OCI-LY1 (cell line): ENCODE measurements around the gene KCNK1.

Experiments
- H2AFZ ChIP-seq: fragments of 200-600 bp; sonication (generic), shearing (Covaris generic); 2 replicates; pipeline ENCODE4 v1.6.0; 2014; ENCODE audit warnings: antibody characterized with exemption, mild to moderate bottlenecking, low read length
- H3F3A ChIP-seq: fragments of 200-600 bp; sonication (generic), shearing (Covaris generic); 2 replicates; pipeline ENCODE4 v1.6.0; 2014; ENCODE audit warnings: mild to moderate bottlenecking, antibody characterized with exemption, low read length, moderate library complexity; ENCODE audit not compliant: insufficient read depth
- H3K27ac ChIP-seq: fragments of 200-600 bp; sonication (generic); 2 replicates; pipeline ENCODE4 v1.5.1; 2014; ENCODE audit warnings: low read length, mixed run types, mild to moderate bottlenecking, low read depth; ENCODE audit not compliant: poor library complexity, severe bottlenecking
- H3K27me3 ChIP-seq: fragments of 200-600 bp; sonication (generic); 2 replicates; pipeline ENCODE4 v1.6.0; 2014; ENCODE audit warnings: antibody characterized with exemption, mild to moderate bottlenecking, low read length, moderate library complexity; ENCODE audit not compliant: insufficient read depth
- H3K36me3 ChIP-seq: fragments of 200-600 bp; sonication (generic); 2 replicates; pipeline ENCODE4 v1.6.1; 2014; ENCODE audit warnings: mild to moderate bottlenecking, antibody characterized with exemption, low read length, moderate library complexity, mixed read lengths; ENCODE audit not compliant: insufficient read depth
- H3K4me1 ChIP-seq: fragments of 200-600 bp; sonication (generic); 2 replicates; pipeline ENCODE4 v1.5.1; 2014; ENCODE audit warnings: mild to moderate bottlenecking, low read length, moderate library complexity; ENCODE audit not compliant: insufficient read depth, severe bottlenecking
- H3K4me2 ChIP-seq: fragments of 200-600 bp; sonication (generic), shearing (Covaris generic); 2 replicates; pipeline ENCODE4 v1.6.1; 2014; ENCODE audit warnings: low read length
- H3K4me3 ChIP-seq: fragments of 200-600 bp; sonication (generic); 2 replicates; pipeline ENCODE4 v1.5.1; 2014; ENCODE audit warnings: low read length, low read depth, mild to moderate bottlenecking, mixed read lengths; ENCODE audit not compliant: poor library complexity, severe bottlenecking
- H3K79me2 ChIP-seq: fragments of 200-600 bp; shearing (Covaris generic); 2 replicates; pipeline ENCODE4 v1.6.1; 2016; ENCODE audit warnings: mixed run types, low read length, mixed read lengths; ENCODE audit not compliant: insufficient read depth
- H3K9ac ChIP-seq: fragments of 200-600 bp; sonication (generic), shearing (Covaris generic); 2 replicates; pipeline ENCODE4 v1.6.1; 2014; ENCODE audit warnings: mild to moderate bottlenecking, low read length, mixed read lengths
- H3K9me2 ChIP-seq: fragments of 200-600 bp; sonication (generic), shearing (Covaris generic); 2 replicates; pipeline ENCODE4 v1.6.1; 2014; ENCODE audit warnings: low read depth, mild to moderate bottlenecking, low read length, mixed read lengths
- H3K9me3 ChIP-seq: fragments of 200-600 bp; shearing (Covaris generic); 2 replicates; pipeline ENCODE4 v1.6.1; 2014; ENCODE audit warnings: low read length, mixed read lengths
- H4K20me1 ChIP-seq: fragments of 200-600 bp; sonication (generic), shearing (Covaris generic); 2 replicates; pipeline ENCODE4 v1.6.0; 2016; ENCODE audit warnings: mild to moderate bottlenecking, low read length; ENCODE audit not compliant: insufficient read depth
- EZH2 ChIP-seq: fragments of 200-600 bp; sonication (generic), shearing (Covaris generic); IDR thresholded peaks from 2 replicates; pipeline ENCODE4 v1.8.0; 2017; ENCODE audit warnings: borderline replicate concordance, mixed run types, mild to moderate bottlenecking, antibody characterized with exemption, low read length, moderate library complexity, mixed read lengths
- TF ChIP-seq, protein P1 (sequence below): fragments of 200-600 bp; sonication (generic), shearing (Covaris generic); IDR thresholded peaks from 2 replicates; pipeline ENCODE4 v1.5.1; 2017; ENCODE audit warnings: mild to moderate bottlenecking, antibody characterized with exemption, low read length, moderate library complexity, mixed read lengths

The KCNK1 gene

DNA sequence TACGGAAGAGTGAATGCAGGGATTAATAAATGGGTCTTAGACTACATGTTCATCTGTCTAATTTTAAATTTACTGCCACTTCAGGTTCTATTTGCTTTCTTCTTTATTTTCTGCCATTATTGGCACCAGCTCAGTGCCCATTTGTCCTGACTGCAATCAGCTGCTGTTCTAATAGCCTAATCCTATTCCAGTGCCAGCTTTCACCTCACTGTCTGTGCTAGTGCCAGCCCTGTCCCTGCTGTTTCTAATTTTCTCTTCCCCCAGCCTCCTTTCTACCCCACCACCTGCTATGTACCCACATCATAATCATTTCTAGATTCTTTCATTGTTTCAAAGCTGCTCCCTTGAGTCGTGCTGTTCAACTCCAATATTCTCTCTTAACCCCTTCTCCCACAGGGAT is 86.4 kb downstream of the KCNK1 start:
- Histone ChIP-seq H3F3A (no peaks in the 10 kb centered on the region), H3K4me2 (no peak overlapping the region), H3K9ac (no peak overlapping the region), H3K79me2 (no peaks in the 10 kb centered on the region), H3K36me3 (no peaks in the 10 kb centered on the region), H4K20me1 (no peaks in the 10 kb centered on the region), H3K27me3 (no peaks in the 10 kb centered on the region), H3K9me3 (no peaks in the 10 kb centered on the region), H3K4me3 (no peak overlapping the region), H3K4me1 (no peaks in the 10 kb centered on the region), H3K9me2 (no peaks in the 10 kb centered on the region), H2AFZ (no peak overlapping the region), H3K27ac (no peak overlapping the region)
- no peak for TF ChIP-seq EZH2
- TF ChIP-seq, protein P1, sequence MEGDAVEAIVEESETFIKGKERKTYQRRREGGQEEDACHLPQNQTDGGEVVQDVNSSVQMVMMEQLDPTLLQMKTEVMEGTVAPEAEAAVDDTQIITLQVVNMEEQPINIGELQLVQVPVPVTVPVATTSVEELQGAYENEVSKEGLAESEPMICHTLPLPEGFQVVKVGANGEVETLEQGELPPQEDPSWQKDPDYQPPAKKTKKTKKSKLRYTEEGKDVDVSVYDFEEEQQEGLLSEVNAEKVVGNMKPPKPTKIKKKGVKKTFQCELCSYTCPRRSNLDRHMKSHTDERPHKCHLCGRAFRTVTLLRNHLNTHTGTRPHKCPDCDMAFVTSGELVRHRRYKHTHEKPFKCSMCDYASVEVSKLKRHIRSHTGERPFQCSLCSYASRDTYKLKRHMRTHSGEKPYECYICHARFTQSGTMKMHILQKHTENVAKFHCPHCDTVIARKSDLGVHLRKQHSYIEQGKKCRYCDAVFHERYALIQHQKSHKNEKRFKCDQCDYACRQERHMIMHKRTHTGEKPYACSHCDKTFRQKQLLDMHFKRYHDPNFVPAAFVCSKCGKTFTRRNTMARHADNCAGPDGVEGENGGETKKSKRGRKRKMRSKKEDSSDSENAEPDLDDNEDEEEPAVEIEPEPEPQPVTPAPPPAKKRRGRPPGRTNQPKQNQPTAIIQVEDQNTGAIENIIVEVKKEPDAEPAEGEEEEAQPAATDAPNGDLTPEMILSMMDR, result no peak

DNA sequence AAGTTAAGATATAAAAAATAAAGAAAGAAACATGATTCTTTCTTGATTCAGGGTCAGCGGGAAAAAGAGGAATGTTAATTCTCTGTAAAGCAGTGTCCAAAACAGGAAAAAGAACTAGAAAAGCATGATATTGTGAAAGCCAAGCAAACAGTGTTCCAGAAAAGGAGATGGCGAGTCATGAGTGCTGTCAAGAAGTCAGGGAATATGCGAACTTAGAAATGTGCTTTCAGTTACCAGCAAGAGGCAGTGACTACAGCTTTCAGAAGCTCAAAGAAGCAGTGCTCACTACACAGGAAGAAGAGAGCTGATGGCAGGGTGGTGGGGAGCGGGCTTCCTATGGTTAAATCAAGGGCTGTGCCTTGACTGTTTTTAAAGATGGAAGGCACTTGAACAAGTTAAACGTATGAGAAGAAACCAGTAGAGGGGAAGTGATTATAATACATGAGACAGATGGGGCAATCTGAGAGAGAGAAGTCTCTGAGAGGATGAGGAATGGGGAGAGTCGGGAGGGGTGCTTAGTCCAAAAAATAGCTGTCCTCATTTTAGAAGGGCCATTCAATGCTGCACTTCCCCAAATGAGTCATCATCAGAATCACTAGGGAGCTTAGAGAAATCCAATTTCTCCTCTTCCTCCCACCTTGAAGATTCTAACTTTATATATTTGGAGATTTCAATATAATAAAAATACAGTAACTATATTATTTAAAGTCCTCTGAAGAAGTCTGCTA is 90.4 kb downstream of the KCNK1 start:
- no peak for TF ChIP-seq EZH2
- TF ChIP-seq, protein P1, result no peak
- Histone ChIP-seq H3K4me3 (no peak overlapping the region), H4K20me1 (no peaks in the 10 kb centered on the region), H3K27me3 (no peaks in the 10 kb centered on the region), H3K4me2 (no peak overlapping the region), H3K36me3 (no peaks in the 10 kb centered on the region), H3K4me1 (no peaks in the 10 kb centered on the region), H3K9me3 (no peaks in the 10 kb centered on the region), H3K79me2 (no peaks in the 10 kb centered on the region), H2AFZ (no peak overlapping the region), H3K9ac (no peak overlapping the region), H3K27ac (no peak overlapping the region), H3F3A (no peaks in the 10 kb centered on the region), H3K9me2 (no peaks in the 10 kb centered on the region)

DNA sequence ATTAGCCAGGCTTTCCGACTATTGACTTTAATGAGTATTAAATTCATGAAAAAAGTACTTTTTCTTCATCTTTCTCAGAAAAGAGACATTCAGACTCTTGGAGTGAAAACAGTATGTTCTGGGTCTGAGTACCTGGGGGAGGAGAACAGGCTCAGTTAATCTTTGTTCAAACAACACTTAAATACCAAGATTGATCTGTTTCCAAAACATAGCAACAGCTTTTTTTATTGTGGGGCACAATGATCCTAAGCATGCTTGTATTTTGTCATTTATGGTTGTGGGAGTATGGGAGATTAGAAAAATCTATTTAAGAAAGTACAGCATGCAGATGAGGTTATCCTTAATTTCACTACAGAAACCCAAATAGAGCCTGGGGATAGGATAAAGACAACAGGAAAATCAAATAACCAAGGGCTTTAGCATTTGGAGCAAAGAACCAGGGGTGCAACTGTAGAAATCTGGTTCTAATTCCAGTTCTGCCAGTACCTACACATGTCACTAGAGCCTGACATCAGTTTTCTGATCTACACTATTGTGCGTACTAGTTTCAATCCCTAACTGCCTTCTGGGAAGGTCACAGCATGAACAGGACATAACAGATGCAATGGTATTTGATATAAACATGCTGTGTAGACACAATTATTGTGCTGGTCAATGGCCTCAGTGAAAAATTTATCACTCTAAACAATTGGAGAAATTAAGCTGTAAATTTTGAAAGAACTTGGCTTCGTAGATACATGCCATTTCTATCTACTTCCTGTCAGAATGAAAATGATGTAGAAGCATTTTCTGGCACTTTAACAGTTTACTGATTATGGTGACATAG is 91.2 kb downstream of the KCNK1 start:
- Histone ChIP-seq H3K9me2 (no peaks in the 10 kb centered on the region), H3K9me3 (no peaks in the 10 kb centered on the region), H3K79me2 (no peaks in the 10 kb centered on the region), H3K4me1 (no peaks in the 10 kb centered on the region), H3K4me2 (no peak overlapping the region), H4K20me1 (no peaks in the 10 kb centered on the region), H3F3A (no peaks in the 10 kb centered on the region), H3K36me3 (no peaks in the 10 kb centered on the region), H3K27me3 (no peaks in the 10 kb centered on the region), H3K9ac (no peak overlapping the region), H2AFZ (no peak overlapping the region), H3K27ac (no peak overlapping the region), H3K4me3 (no peak overlapping the region)
- no peak for TF ChIP-seq EZH2
- TF ChIP-seq, protein P1, result no peak
